GM19467 (cell line): ENCODE data around the gene ARHGAP6.
A peak's percentile ranks its signal among the peaks of the same experiment; 100 is the strongest.
"Not testable (repeated sequence)": the region's sequence is repeated elsewhere in the genome, so short reads cannot be mapped to it uniquely, and the experiment has no call there.

Experiments used
- ATAC-seq: cut with Tn5 transposase; IDR thresholded peaks from one replicate; pipeline ENCODE4 v1.9.1; 2021; ENCODE audit warnings: mild to moderate bottlenecking, moderate library complexity; ENCODE audit not compliant: unreplicated experiment

Gene ARHGAP6

DNA sequence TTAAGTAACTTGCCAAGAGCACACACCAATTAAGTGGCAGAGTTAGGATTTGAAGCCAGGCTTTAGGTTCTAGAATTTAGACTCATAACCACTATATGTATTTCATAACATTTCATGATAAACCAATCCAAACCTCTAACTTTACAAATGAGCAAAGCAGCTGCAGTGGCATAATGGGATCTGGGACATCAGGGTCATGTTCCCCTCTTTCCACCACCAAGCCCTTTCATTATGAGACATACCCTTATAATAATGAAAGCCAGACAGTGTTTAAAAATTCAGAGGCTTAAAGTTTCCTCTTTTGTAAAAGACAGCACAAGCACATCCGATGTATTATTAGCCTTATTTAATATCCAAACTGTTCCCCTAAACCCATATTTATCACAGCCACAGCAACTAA lies 400.8 kb downstream of the ARHGAP6 start:
- ATAC-seq = no peak

DNA sequence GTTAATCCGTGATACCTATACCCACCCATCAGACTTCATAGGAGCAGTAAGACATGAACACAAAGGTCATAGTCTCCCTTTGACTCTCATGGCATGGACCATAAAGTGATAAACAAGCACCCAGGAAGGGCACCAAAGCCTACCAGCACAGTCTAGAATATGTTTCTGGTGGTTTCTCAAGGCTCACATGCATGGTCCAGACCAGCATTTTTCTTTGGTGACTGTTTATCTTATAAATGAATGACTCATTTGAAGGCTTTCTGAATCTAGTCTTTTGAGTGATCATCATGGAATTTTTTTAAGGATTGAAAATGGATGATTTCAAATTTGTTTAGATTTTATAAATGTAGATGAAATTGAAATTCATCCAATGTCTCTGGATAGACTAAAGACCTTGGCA lies 404.5 kb downstream of the ARHGAP6 start:
- no peak for ATAC-seq

- ATAC-seq = no peak
Observed at GRCh38 chrX:11259437-11259836, 406.3 kb downstream of the ARHGAP6 start.

DNA sequence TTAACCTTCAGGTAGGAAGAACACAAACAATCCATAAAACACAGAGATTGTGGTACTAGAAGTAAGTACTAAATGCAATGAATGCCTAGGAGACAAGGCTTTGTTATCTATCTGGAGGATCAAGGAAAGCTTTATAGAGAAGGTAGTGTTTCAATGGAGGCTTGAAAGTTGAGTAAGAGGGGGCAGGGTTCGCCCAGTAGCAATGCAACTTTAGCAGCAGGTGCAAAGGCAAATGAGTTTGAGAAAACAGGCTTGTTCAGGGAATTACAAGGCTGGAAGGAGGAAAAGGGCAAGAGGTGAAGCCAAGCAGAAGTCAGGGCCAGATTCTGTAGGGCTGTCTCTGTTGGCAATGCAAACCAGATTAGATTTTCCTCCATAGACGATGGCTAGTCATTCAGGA lies 408.0 kb downstream of the ARHGAP6 start:
- ATAC-seq = no peak

GRCh38 chrX:11257290-11257689 lies 408.4 kb downstream of the ARHGAP6 start:
- ATAC-seq = no peak

DNA sequence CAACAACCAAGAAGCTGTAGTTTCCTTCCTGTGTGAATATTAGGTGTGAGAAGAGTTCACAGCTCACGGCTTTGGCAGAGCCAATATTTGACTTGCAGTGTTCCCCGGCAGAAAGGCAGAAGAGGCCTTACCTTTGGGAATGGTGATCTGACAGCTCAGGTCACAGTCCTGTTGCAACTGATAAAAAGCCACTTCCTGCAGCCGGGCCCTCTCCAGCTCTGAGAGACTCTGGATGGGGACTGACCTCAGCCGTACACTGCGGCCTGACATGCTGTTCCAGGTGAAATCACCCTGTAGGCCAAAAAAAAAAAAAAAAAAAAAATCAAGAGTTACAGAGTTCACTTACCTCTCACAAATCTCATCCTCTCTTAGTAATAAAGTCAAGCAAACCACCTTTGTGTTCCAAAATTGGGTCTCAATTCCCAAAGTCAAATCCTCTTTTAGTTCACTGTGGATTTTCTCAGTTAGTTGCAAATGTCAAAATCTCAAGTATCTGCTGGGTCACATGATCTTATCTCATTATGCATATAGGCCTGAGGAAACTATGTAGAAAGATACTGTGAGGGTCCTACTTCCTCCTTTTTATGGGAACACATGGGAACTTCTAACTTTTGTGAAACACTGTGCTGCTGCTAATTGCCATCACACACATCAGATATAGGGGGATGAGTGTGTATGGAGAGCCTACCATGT lies 411.2 kb downstream of the ARHGAP6 start:
- no peak for ATAC-seq

DNA sequence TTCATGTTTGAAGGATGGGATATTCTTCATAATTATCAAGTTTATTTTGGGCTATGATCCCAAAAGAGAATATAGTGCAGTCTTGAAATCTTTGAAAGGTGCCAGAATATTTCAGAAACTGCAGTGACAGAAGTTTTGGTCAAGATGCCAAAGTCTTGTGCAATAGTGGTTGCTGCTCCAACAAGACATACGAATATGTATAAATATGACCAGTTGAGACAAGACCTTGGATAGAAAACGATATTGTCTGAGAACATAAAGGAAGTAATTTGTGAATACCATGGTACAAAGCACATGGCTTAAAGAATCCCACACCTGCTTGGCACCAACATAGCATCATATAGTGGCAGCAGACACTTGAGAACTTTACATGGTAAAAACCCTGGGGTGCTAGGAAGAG lies 421.1 kb downstream of the ARHGAP6 start:
- ATAC-seq = no peak

- no peak for ATAC-seq
Observed at GRCh38 chrX:11242704-11243103, 423.0 kb downstream of the ARHGAP6 start.

- no peak for ATAC-seq
Observed at GRCh38 chrX:11241720-11242119, 424.0 kb downstream of the ARHGAP6 start.

DNA sequence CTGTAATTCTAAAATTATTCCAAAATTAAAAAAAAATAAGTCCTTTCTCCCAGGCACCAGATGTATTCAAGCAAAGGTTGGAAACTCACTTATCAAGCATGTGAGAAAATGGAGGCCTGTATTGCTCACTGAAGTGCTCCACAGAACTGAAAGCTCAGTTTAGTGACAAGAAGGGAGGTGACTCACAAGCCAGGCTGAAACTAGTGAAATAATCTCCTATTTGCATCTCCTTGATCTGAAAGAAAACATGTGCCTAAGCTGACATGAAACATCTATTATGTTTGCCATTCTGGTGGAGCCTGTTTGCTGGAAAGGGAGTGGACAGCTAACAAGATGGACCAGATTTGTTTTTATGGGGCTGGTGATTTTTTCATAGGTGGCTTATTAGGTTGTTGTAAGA lies 426.5 kb downstream of the ARHGAP6 start:
- ATAC-seq = peak; percentile 58

GRCh38 chrX:11235377-11235776 lies 430.3 kb downstream of the ARHGAP6 start:
- ATAC-seq = not testable (repeated sequence)

GRCh38 chrX:11215191-11215921 lies 450.4 kb downstream of the ARHGAP6 start:
- ATAC-seq = no peak

- ATAC-seq = no peak
Observed at GRCh38 chrX:11214346-11215190, 451.2 kb downstream of the ARHGAP6 start.

DNA sequence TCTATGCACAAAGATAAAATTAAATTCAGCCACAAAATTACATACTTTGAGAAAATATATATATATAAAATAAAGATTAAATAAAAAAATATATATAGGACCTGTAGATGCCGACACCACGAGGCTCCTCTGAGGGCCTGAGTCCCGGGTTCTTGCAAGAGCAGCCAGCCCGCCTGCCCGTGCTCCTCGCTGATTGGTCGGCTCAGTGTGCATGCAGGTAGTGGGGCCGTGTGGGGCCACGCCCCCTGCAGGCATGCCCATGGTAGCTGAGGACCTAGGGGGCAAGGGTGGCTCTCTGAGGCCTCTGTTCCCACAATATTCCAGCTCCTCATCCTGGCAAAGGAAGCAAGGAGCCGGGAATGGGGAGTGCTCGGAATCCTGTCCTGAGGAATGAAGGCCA lies 453.0 kb downstream of the ARHGAP6 start:
- ATAC-seq = no peak

DNA sequence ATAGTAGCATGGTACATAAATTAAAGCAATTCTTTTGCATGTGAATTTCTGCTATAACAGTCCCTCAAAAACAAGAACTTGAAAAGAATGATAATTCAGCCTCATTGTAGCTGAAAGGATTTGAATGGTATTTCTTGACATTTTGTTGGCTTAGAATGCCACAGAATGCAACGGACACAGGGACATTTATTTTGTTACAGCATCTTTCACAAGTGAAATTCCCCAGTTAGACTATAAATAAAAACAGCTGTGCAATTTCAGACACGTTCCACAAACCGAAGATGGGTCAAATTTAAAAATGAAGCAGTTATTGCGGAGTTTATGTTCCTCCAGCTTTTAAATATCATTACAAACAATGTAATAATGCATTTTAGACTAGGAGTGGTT lies 455.3 kb downstream of the ARHGAP6 start:
- ATAC-seq = no peak

GRCh38 chrX:11209798-11210414 lies 455.8 kb downstream of the ARHGAP6 start:
- ATAC-seq = no peak

DNA sequence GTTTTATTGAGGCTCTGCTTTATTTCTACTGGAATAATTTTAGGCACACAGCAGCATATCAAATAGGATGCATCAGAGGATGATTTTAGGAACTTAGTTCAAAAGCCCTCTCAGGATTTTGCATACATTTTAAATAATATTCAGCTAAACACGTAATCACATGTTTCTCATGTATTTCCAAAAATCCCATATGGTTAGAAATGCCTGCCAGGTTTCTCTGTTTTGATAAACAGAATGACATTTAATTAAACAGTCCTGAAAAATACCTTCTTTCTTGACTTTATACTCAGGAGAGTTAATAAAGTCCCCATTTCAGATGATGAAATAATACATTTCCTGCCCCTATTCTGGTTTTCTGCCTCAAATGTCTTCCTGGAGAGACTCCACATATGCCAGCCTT lies 459.0 kb downstream of the ARHGAP6 start:
- ATAC-seq = no peak

- ATAC-seq = no peak
Observed at GRCh38 chrX:11205796-11206195, 459.9 kb downstream of the ARHGAP6 start.

DNA sequence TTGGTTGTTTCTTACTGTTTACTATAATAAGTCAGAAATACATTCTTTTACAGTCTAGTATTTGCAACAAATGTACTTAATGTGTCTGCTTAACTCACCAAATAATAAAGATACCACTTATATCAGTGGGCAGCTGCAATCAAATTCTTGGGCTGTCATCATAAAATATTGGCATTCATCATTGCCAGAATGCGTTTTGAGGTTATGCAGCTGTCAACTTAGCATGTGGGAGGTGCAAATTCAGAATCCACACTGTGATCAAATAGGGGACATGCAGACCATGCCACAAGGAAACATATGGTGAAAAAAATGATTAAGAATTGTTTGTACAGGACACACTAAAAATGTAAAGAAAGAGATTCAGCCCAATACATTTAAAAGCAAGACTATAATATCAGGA lies 468.0 kb downstream of the ARHGAP6 start:
- ATAC-seq = no peak

DNA sequence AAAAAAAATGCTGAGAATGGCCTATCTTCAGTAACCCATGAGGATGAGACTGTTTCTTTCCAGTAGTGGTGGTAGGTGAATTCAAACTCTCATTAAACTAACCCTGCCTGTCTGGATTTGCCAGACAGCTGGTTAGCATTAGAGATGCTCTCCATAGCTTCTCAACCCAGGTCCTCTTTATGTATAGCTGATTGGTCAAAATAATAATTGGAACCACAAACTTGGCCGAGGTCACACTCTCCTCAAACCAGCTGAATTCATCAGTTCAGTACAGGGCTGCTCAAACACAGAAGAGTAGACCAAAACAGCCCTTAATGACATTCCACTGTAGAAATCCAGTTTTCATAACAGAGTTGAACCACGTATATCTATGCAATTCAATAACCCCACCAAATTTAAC lies 469.2 kb downstream of the ARHGAP6 start:
- ATAC-seq = no peak

- ATAC-seq = no peak
Observed at GRCh38 chrX:11193035-11193469, 472.7 kb downstream of the ARHGAP6 start.
